Fibroblast of pulmonary artery (primary cell): ENCODE results near the gene CDH16.
"Not testable (repeated sequence)": the region's sequence is repeated elsewhere in the genome, so short reads cannot be mapped to it uniquely, and the experiment has no call there.

ENCODE experiments used
- DNase-seq: peaks from one replicate; pipeline ENCODE4 v3.0.0-alpha.2; 2010; ENCODE audit warnings: low read depth
- H3K4me3 ChIP-seq: replicated peaks from 2 replicates; pipeline ENCODE4 v1.5.1; 2011; ENCODE audit warnings: low read depth, mild to moderate bottlenecking, control low read depth, low read length, moderate library complexity
- TF ChIP-seq, protein P1 (sequence below): IDR thresholded peaks from 2 replicates; pipeline ENCODE4 v1.5.1; 2011; ENCODE audit warnings: mild to moderate bottlenecking, control low read depth, low read length, inconsistent platforms; ENCODE audit errors: missing control alignments

Gene CDH16

DNA sequence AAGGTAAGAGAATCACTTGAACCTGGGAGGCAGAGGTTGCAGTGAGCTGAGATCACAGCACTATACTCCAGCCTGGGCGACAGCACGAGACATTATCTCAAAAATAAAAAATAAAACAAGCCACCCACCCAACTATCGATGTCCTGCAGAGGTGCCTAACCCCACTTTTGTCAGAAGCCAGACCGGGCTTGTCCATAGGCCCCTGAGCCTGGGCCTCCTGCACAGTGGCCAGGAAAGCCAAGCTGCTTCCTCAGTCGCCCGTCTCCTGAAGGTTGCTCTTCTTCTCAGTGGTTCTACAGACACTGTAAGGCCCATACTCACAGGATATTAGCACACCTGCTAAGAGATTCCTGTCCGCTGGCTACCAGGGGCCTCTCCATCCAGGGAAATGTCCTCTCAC lies 27.9 kb upstream of the CDH16 start:
- DNase-seq = no peak
- no peak overlapping the region for H3K4me3 ChIP-seq
- TF ChIP-seq, protein P1, sequence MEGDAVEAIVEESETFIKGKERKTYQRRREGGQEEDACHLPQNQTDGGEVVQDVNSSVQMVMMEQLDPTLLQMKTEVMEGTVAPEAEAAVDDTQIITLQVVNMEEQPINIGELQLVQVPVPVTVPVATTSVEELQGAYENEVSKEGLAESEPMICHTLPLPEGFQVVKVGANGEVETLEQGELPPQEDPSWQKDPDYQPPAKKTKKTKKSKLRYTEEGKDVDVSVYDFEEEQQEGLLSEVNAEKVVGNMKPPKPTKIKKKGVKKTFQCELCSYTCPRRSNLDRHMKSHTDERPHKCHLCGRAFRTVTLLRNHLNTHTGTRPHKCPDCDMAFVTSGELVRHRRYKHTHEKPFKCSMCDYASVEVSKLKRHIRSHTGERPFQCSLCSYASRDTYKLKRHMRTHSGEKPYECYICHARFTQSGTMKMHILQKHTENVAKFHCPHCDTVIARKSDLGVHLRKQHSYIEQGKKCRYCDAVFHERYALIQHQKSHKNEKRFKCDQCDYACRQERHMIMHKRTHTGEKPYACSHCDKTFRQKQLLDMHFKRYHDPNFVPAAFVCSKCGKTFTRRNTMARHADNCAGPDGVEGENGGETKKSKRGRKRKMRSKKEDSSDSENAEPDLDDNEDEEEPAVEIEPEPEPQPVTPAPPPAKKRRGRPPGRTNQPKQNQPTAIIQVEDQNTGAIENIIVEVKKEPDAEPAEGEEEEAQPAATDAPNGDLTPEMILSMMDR = no peak

DNA sequence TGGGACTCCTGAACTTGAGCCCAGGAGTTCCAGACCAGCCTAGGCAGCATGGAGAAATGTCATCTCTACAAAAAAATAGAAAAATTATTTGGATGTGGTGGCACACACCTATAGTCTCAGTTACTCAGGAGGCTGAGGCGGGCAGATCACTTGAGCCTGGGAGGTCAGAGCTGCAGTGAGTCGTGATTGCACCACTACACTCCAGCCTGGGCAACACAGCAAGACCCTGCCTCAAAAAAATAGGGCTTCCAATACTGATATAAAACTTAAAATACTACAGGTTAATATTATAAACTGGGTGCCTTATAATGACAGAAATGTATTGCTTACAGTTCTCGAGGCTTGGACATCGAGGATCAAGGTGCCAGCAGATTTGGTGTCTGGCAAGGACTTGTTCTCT lies 27.3 kb upstream of the CDH16 start:
- TF ChIP-seq, protein P1 = no peak
- DNase-seq = no peak
- H3K4me3 ChIP-seq = no peak overlapping the region

- H3K4me3 ChIP-seq, DNase-seq: not testable (repeated sequence)
Measured at GRCh38 chr16:66944971-66945370, 26.3 kb upstream of the CDH16 start.

GRCh38 chr16:66944054-66944441 lies 25.4 kb upstream of the CDH16 start:
- TF ChIP-seq, protein P1 = no peak
- no peak overlapping the region for H3K4me3 ChIP-seq
- no peak for DNase-seq

GRCh38 chr16:66943426-66944053 lies 24.9 kb upstream of the CDH16 start:
- TF ChIP-seq, protein P1 = no peak

GRCh38 chr16:66942981-66943380 lies 24.3 kb upstream of the CDH16 start:
- DNase-seq = no peak
- TF ChIP-seq, protein P1 = no peak
- H3K4me3 ChIP-seq = no peak overlapping the region

More at GRCh38 chr16:66943426-66944053, 24.9 kb upstream of the CDH16 start:
- no peak overlapping the region for H3K4me3 ChIP-seq
- DNase-seq = no peak

DNA sequence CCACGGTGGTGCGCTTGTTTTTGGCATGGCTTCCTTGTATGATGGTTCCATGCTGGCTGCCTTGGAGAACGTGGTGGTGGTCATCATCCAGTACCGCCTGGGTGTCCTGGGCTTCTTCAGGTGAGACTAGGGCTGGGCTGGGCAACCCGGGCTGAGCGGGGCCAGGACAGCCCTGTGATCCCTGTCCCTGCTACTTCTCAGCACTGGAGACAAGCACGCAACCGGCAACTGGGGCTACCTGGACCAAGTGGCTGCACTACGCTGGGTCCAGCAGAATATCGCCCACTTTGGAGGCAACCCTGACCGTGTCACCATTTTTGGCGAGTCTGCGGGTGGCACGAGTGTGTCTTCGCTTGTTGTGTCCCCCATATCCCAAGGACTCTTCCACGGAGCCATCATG lies 21.6 kb upstream of the CDH16 start:
- no peak for DNase-seq
- TF ChIP-seq, protein P1 = no peak
- no peak overlapping the region for H3K4me3 ChIP-seq

DNA sequence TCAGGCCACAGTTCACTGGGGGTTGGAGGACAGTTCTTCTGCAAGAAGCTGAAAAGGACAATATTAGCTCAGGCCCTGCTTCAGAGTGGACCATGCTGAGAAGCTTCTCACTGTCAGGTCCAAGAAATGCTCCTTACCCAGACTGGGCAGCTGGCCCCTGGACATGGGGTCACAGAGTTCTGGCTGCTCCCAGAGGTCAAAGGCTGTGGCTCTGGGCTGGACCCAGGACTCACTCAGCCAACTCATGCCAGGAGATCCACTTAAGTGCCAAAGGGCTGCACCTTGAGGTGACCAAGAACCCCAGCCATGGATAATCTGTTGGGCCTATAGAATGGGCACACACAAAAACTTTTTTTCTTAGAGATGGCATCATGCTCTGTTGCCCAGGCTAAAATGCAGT lies 20.7 kb upstream of the CDH16 start:
- TF ChIP-seq, protein P1 = no peak
- no peak overlapping the region for H3K4me3 ChIP-seq
- no peak for DNase-seq
